Fibroblast of skin of right quadriceps (primary cell): ENCODE results near the gene SPINK13.
A peak's percentile ranks its signal among the peaks of the same experiment; 100 is the strongest.
"Not testable (repeated sequence)": the region's sequence is repeated elsewhere in the genome, so short reads cannot be mapped to it uniquely, and the experiment has no call there.

Experiments
- DNase-seq: peaks from one replicate; pipeline ENCODE4 v3.0.0-alpha.2; 2013

The SPINK13 gene

DNA sequence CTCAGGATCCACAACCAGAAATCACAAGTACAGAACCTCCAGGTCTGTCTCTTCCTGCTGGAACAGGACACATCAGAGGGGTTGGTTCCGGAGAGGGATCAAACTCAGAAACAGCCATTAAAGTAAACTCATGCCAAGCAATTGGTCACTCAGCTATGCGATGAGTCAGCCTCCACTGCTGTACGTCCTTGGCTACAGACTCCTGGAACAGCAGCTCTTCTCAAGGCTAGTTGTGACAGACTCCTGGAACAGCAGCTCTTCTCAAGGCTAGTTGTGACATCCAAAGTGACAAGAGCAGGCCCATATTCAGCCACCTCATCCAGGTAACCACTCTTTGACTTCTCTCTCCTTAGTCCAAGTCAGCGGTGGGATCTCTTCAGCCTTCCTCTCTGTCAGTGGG, at the start of gene SPINK13:
TSS of gene SPINK13 (plus strand) at position 229 of the 400 bp plus-strand sequence. CDS start 1,279 bp downstream, outside the sequence.
- peak; percentile 0 for DNase-seq

DNA sequence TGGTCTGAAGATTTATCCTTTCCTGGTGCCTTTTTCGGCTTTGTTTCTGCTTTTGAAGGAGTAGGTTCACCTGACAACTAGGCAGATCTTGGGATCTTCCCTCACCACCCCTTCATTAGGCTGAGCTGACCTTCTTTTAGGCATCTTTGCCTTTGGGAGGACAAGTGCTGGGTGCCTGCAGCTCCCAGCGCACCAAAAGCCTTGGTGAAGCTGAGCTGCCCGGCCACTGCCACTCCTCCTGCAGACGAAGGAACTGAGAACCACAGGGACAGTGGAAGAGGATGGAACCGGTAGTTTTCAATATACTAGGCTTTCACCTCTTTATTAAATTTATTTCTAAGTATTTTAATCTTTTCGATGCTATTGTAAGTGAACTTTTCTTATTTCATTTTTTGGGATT, 47.1 kb upstream of the SPINK13 start:
- DNase-seq: no peak

GRCh38 chr5:148224117-148224742, 44.4 kb upstream of the SPINK13 start:
- DNase-seq: peak; percentile 0

DNA sequence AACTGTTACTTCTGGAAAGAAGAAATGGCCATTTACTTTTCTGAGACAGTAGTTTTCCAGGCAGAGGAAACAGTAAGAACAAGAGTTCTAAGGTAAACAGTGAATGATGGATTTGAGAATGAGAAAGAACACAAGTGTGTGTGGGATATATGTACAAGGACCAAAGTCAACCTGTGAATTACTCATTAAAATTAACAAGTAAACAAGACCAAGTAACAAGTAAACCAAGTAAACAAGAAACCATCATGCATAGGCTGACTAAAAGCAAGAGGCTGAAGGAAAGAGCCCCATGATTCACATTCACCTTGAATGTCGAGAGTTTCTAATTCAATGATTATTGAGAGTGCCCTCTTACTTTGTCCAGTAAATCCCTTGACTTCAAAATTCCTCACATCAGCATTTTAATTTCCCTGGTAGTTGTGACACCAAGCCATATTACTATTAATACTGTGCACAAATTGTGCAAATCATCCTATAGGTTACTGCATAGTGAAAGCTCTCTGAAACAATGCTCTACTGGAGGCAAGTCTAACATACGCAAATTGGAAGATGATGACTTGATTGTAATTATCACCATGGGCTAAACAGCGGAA, 40.1 kb upstream of the SPINK13 start:
- no peak for DNase-seq

- no peak for DNase-seq
Measured at GRCh38 chr5:148229840-148230239, 38.8 kb upstream of the SPINK13 start.

DNA sequence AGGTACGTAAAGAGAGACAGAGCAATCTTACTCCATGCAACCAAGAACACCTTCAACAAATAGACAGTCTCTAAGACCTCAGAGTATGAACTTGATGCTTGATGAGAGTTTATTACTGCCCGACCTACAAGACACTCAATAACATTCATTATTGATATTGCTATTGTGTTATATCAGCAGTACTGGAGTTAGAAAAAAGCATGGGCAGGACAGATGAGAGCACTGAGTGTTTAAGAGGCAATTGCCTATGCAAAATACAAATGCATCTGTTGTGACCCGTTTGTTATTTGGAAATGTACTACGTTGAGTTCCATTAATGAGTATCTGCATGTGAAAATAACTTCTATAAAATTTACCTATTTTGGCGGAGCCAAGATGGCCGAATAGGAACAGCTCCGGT, 38.4 kb upstream of the SPINK13 start:
- no peak for DNase-seq

GRCh38 chr5:148237785-148238417, 30.7 kb upstream of the SPINK13 start:
- DNase-seq: no peak

DNA sequence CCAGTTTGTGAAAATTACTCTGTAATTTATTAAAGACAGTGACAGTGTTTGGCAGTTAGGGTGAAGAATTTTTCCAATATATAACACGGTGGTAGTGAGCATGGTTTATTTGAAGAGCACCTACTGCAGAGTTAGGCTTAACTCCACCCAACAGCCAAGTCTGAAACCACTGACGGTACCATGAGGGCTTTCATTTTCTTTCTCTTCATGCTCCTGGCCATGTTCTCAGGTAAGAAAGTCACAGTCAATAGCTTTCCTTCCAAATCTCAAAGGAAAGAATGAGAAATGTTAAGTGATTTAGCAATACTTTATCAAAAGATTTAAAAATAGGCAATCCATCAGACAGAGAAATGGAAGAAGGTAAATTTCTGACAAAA, 30.2 kb upstream of the SPINK13 start, which contains the start of gene MARCOL:
TSS of gene MARCOL (plus strand) at position 108 of the 377 bp plus-strand sequence. CDS start at position 181, 73 bp downstream.
- no peak for DNase-seq

DNA sequence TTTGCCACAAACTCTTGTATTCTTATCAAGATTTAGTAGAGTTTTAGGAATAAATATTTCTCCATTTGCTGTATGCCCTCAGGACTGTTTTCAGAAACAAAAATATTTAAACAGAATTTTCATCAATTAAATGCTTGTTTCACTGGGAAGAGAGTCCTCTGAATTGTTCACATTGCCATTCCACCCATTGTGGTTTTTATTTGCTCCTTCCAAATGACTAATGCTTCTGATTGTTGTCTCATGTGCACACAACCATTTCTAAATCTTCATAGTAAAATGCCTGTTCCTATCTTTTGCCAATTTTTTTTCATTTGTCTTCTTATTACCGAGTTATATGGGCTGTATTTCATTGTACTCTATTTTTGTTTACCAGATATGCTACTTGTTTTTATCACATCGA, 19.7 kb upstream of the SPINK13 start:
- no peak for DNase-seq

DNA sequence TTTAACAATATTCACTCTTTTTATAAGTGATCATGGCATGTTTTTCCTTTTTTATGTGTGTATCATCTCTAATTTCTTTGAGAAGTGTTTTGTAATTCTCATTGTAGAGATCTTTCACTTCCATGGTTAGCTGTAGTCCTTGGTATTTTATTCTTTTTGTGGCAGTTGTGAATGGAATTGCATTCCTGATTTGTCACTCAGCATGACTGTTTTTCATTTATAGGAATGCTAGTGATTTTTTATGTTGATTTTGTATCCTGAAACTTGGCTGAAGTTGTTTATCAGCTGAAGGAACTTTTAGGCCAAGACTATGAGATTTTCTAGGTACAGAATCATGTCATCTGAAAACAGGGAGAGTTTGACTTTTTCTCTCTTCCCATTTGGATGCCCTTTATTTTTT, 13.1 kb upstream of the SPINK13 start:
- no peak for DNase-seq

- no peak for DNase-seq
Measured at GRCh38 chr5:148259288-148259687, 9.3 kb upstream of the SPINK13 start.

- no peak for DNase-seq
Measured at GRCh38 chr5:148261221-148261620, 7.4 kb upstream of the SPINK13 start.

- no peak for DNase-seq
Measured at GRCh38 chr5:148267962-148268361, 632 bp upstream of the SPINK13 start.

DNA sequence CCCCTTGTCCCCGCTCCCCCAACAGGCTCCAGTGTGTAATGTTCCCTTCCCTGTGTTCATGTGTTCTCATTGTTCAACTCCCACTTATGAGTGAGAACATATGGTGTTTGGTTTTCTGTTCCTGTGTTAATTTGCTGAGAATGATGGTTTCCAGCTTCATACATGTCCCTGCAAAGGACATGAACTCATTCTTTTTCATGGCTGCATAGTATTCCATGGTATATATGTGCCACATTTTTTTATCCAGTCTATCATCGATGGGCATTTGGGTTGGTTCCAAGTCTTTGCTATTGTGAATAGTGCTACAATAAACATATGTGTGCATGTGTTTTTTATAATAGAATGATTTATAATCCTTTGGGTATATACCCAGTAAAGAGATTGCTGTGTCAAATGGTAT, 6.5 kb downstream of the SPINK13 start:
- not testable (repeated sequence) for DNase-seq

DNA sequence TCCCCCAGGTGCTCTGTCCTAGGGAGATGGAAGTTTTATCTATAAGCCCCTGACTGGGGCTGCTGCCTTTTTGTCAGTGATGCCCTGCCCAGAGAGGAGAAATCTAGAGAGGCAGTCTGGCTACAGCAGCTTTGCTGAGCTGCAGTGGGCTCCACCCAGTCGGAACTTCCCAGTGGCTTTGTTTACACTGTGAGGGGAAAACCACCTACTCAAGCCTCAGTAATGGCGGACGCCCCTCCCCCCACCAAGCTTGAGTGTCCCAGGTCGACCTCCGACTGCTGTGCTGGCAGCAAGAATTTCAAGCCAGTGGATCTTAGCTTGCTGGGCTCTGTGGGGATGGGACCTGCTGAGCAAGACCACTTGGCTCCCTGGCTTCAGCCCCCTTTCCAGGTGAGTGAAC, 12.3 kb downstream of the SPINK13 start:
- not testable (repeated sequence) for DNase-seq

DNA sequence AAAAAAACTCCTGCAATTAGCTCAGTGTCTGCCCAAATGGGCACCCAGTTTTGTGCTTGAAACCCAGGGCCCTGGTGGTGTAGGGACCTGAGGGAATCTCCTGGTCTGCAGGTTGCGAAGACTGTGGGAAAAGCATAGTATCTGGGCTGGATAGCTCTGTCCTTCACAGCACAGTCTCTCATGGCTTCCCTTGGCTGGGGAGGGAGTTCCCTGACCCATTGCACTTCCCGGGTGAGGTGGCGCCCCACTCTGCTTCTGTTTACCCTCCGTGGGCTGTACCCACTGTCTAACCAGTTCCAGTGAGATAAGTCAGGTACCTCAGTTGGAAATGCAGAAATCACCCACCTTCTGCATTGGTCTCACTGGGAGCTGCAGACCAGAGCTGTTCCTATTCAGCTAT, 12.7 kb downstream of the SPINK13 start:
- not testable (repeated sequence) for DNase-seq

DNA sequence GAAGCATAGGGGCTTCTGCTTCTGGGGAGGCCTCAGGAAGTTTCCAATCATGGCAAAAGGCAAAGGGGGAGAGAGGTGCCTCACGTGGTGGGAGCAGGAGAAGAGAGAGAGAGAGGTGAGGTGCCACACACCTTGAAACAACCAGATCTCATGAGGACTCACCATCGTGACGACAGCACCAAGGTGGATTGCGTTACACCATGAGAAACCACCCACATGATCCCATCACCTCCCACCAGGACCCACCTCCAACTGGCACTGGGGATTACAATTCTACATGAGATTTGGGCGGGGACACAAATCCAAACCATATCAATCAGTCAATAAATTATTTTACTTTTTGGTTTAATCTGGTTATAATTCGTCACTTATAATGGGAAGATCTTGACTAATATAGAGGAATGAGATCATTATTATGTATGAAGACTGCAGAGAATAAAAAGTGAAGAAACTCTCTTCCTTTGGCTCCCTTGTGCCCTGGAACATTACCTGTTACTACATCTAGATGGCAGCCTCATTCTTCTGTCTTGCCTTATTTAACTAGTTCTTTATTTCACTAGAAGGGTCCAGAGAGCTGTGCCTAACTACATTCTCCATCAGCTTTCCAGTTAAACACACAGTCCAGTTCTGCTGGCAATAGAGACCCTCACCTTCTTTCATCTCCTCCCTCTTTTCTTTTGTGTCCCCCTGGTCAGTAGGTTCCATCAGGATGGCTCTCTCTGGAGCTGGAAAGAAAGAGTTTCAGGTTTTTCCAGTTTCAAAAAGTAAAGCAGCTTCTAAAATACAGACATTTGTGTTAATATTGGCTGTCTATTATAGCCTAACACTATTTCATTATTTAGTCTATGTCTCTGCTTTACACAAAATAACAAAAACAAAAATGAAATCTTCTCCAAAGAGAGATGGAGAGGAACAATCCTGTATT, 21.9 kb downstream of the SPINK13 start:
- no peak for DNase-seq

DNA sequence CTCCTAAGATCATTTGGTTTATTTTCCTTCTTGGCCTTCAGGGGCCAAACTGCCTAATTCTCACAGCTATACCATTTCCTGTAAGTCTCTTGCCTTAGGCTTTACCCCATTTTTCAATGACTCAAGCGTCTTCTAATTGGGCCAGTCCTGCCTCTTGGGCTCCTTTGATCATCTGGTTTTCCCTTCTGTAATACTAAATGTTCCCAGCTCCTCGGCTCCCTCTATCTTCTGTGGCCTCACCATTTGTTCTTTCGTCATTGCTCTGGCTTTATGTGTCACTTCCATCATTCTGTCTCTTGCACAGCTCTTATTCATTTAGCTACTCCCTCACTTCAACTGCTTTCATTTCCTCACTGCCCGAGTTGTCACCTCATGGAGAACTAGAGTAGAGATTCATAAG, 29.1 kb downstream of the SPINK13 start:
- DNase-seq: no peak

- no peak for DNase-seq
Measured at GRCh38 chr5:148306446-148306845, 37.9 kb downstream of the SPINK13 start.

DNA sequence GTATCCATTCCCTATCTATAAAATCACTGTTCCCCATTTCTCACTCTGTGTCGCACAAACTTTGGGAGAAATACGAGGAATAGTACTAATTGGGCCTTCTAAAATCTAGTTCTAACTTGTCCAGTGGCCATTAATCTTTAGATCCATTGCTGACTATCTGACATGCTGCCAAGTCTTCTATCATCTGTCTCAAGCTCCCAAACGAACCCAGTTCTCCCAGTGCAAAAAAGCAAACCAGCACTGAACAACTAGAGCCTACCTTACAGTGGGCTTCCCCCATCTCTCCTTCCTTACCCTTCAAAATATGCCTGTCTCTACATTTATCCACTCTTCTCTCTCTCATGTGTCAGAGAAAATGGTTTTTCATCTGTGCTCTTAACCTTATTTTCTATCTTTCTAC, 40.4 kb downstream of the SPINK13 start:
- DNase-seq: no peak

DNA sequence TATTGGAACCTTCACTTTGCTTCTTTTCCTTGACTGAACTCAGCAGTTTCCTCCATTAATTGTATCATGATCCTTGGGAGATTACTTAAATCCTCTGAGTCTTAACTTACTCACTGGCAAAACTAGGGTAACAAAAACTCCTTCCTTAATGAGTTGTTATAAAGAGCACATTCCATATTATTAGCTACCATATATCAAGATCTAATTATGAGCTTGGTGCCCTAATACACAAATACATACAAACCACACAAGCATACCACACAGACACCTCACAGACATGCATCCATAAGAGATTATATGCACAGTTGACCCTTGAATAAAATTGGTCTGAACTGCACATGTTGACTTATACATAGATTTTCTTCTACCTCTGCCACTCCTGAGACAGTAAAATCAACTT, 41.2 kb downstream of the SPINK13 start:
- no peak for DNase-seq

- no peak for DNase-seq
Measured at GRCh38 chr5:148311484-148311883, 42.9 kb downstream of the SPINK13 start.

- no peak for DNase-seq
Measured at GRCh38 chr5:148312153-148312552, 43.6 kb downstream of the SPINK13 start, which contains the start of gene SPINK7. Gene SPINK7 (plus strand): TSS chr5:148312423. CDS start chr5:148312484, 61 bp downstream.
